NT2/D1 (cell line): ENCODE measurements around the gene HTT.

ENCODE experiments used
- SUZ12 ChIP-seq: IDR thresholded peaks from 2 replicates; pipeline ENCODE4 v1.6.1; 2011; ENCODE audit not compliant: insufficient read length, insufficient read depth; ENCODE audit errors: extremely low read depth
- YY1 ChIP-seq: IDR thresholded peaks from 2 replicates; pipeline ENCODE4 v1.6.1; 2011; ENCODE audit not compliant: insufficient read length, insufficient read depth
- ZNF274 ChIP-seq: IDR thresholded peaks from 2 replicates; pipeline ENCODE4 v1.6.1; 2011; ENCODE audit warnings: mild to moderate bottlenecking, low read depth, low read length

- TF ChIP-seq ZNF274: no peak
- no peak for TF ChIP-seq SUZ12
- TF ChIP-seq YY1: no peak
Observed at GRCh38 chr4:3183008-3183407, 108.5 kb downstream of the HTT start.
